HEK293 (cell line): ENCODE data around the gene PROB1.

Experiments used
- CTCF ChIA-PET: fragments of 350-600 bp; formaldehyde crosslinking; extraction: SDS; loops from one replicate; lab custom pipeline; 2021; ENCODE audit warnings: antibody characterized with exemption; lab: Yijun Ruan, JAX
- POLR2A ChIA-PET: fragments of 300-600 bp; formaldehyde crosslinking; extraction: SDS; loops from one replicate; lab custom pipeline; 2020; ENCODE audit warnings: antibody characterized with exemption, inconsistent platforms; lab: Yijun Ruan, JAX
- H3K27ac ChIP-seq: fragments of 200-500 bp; sonication (Bioruptor generic); 2 replicates; pipeline ENCODE4 v1.5.1; 2014; ENCODE audit warnings: low read depth, low read length, control low read depth, inconsistent platforms; ENCODE audit errors: extremely low read depth
- H3K36me3 ChIP-seq, 2 experiments: fragments of 200-500 bp in 1 of 2; sonication (Bioruptor generic) in 1 of 2; 1 replicate in 1 of 2; 2 replicates in 1 of 2; pipeline ENCODE4 v1.5.1; 2014 to 2017; ENCODE audit warnings: inconsistent platforms in 2 of 2, low read length in 2 of 2; ENCODE audit not compliant: control insufficient read depth in 2 of 2, insufficient read depth in 1 of 2
- H3K4me1 ChIP-seq: fragments of 200-500 bp; sonication (Bioruptor generic); 2 replicates; pipeline ENCODE4 v1.5.1; 2014; ENCODE audit warnings: mild to moderate bottlenecking, low read length, inconsistent platforms; ENCODE audit not compliant: control insufficient read depth, insufficient read depth
- H3K4me3 ChIP-seq: 2 replicates; pipeline ENCODE4 v1.5.1; 2011; ENCODE audit warnings: low read depth, mild to moderate bottlenecking, control low read depth, low read length, moderate library complexity
- H3K9me3 ChIP-seq: fragments of 200-500 bp; sonication (Bioruptor generic); 2 replicates; pipeline ENCODE4 v1.5.1; 2014; ENCODE audit warnings: low read depth, low read length, inconsistent platforms; ENCODE audit not compliant: control insufficient read depth, insufficient read depth
- KLF10 ChIP-seq: fragments of 450-650 bp; IDR thresholded peaks from 2 replicates; pipeline ENCODE4 v1.5.1; 2018; ENCODE audit warnings: missing biosample characterization, mild to moderate bottlenecking, missing genetic modification characterization
- KLF8 ChIP-seq: fragments of 450-650 bp; formaldehyde crosslinking; IDR thresholded peaks from 2 replicates; pipeline ENCODE4 v1.5.1; 2016; ENCODE audit warnings: missing biosample characterization, missing genetic modification characterization
- MEIS1 ChIP-seq: sonication (generic); formaldehyde crosslinking; IDR thresholded peaks from 2 replicates; pipeline ENCODE4 v1.8.1; 2022; ENCODE audit warnings: missing genetic modification reagents, mild to moderate bottlenecking, borderline replicate concordance
- MYNN ChIP-seq: fragments of 450-650 bp; formaldehyde crosslinking; IDR thresholded peaks from 2 replicates; pipeline ENCODE4 v1.5.1; 2016; ENCODE audit warnings: missing biosample characterization, missing genetic modification characterization, borderline replicate concordance
- MZF1 ChIP-seq: fragments of 450-650 bp; formaldehyde crosslinking; IDR thresholded peaks from 2 replicates; pipeline ENCODE4 v1.5.1; 2017; ENCODE audit warnings: missing biosample characterization, missing genetic modification characterization, borderline replicate concordance
- SCRT1 ChIP-seq: fragments of 450-650 bp; formaldehyde crosslinking; IDR thresholded peaks from 2 replicates; pipeline ENCODE4 v1.5.1; 2016; ENCODE audit warnings: missing biosample characterization, missing genetic modification characterization, borderline replicate concordance
- SCRT2 ChIP-seq: fragments of 450-650 bp; formaldehyde crosslinking; IDR thresholded peaks from 2 replicates; pipeline ENCODE4 v1.5.1; 2016; ENCODE audit warnings: missing biosample characterization, missing genetic modification characterization
- SP2 ChIP-seq: fragments of 450-650 bp; formaldehyde crosslinking; IDR thresholded peaks from 2 replicates; pipeline ENCODE4 v1.5.1; 2016; ENCODE audit warnings: missing biosample characterization, missing genetic modification characterization
- TCF7L2 ChIP-seq: IDR thresholded peaks from 2 replicates; pipeline ENCODE4 v1.6.1; 2011; ENCODE audit warnings: low read depth, mild to moderate bottlenecking, inconsistent platforms, low read length, moderate library complexity, borderline replicate concordance
- ZBTB1 ChIP-seq: fragments of 450-650 bp; formaldehyde crosslinking; IDR thresholded peaks from 2 replicates; pipeline ENCODE4 v1.5.1; 2016; ENCODE audit warnings: missing biosample characterization, missing genetic modification characterization
- ZBTB26 ChIP-seq: fragments of 450-650 bp; formaldehyde crosslinking; optimal IDR thresholded peaks from 2 replicates; pipeline ENCODE3; 2016; ENCODE audit warnings: missing biosample characterization, mild to moderate bottlenecking, missing genetic modification characterization
- ZBTB7A ChIP-seq: fragments of 450-650 bp; formaldehyde crosslinking; IDR thresholded peaks from 2 replicates; pipeline ENCODE4 v1.5.1; 2016; ENCODE audit warnings: low read depth, missing biosample characterization, missing genetic modification characterization
- ZEB2 ChIP-seq: fragments of 450-650 bp; formaldehyde crosslinking; IDR thresholded peaks from 2 replicates; pipeline ENCODE4 v1.5.1; 2016; ENCODE audit warnings: missing biosample characterization, missing genetic modification characterization
- ZNF112 ChIP-seq: fragments of 450-650 bp; formaldehyde crosslinking; IDR thresholded peaks from 2 replicates; pipeline ENCODE4 v1.5.0; 2017; ENCODE audit warnings: missing biosample characterization, missing genetic modification characterization
- ZNF311 ChIP-seq: fragments of 450-650 bp; formaldehyde crosslinking; IDR thresholded peaks from 2 replicates; pipeline ENCODE4 v1.5.1; 2017; ENCODE audit warnings: missing biosample characterization, missing genetic modification characterization, borderline replicate concordance
- ZNF324 ChIP-seq: fragments of 450-650 bp; formaldehyde crosslinking; IDR thresholded peaks from 2 replicates; pipeline ENCODE4 v1.5.1; 2016; ENCODE audit warnings: missing biosample characterization, missing genetic modification characterization
- ZNF366 ChIP-seq: fragments of 450-650 bp; formaldehyde crosslinking; conservative IDR thresholded peaks from 2 replicates; pipeline ENCODE4 v1.5.1; 2016; ENCODE audit warnings: missing biosample characterization, missing genetic modification characterization
- ZNF394 ChIP-seq: fragments of 450-650 bp; formaldehyde crosslinking; IDR thresholded peaks from 2 replicates; pipeline ENCODE4 v1.5.1; 2016; ENCODE audit warnings: missing biosample characterization, missing genetic modification characterization, mild to moderate bottlenecking, moderate library complexity, borderline replicate concordance
- ZNF530 ChIP-seq: fragments of 450-650 bp; formaldehyde crosslinking; IDR thresholded peaks from 2 replicates; pipeline ENCODE4 v1.5.1; 2016; ENCODE audit warnings: low read depth, missing biosample characterization, missing genetic modification characterization
- ZNF548 ChIP-seq: fragments of 450-650 bp; formaldehyde crosslinking; IDR thresholded peaks from 2 replicates; pipeline ENCODE4 v1.5.1; 2016; ENCODE audit warnings: missing biosample characterization, missing genetic modification characterization
- ZNF585B ChIP-seq: fragments of 450-650 bp; formaldehyde crosslinking; IDR thresholded peaks from 2 replicates; pipeline ENCODE4 v1.5.1; 2016; ENCODE audit warnings: missing biosample characterization, missing genetic modification characterization
- ZNF600 ChIP-seq: fragments of 450-650 bp; formaldehyde crosslinking; IDR thresholded peaks from 2 replicates; pipeline ENCODE4 v1.5.1; 2016; ENCODE audit warnings: missing biosample characterization, missing genetic modification characterization
- ZNF623 ChIP-seq: fragments of 450-650 bp; formaldehyde crosslinking; IDR thresholded peaks from 2 replicates; pipeline ENCODE4 v1.5.1; 2016; ENCODE audit warnings: missing biosample characterization, missing genetic modification characterization
- ZNF629 ChIP-seq: fragments of 450-650 bp; formaldehyde crosslinking; IDR thresholded peaks from 2 replicates; pipeline ENCODE4 v1.5.1; 2017; ENCODE audit warnings: missing biosample characterization, missing genetic modification characterization
- ZNF645 ChIP-seq: fragments of 450-650 bp; formaldehyde crosslinking; IDR thresholded peaks from 2 replicates; pipeline ENCODE4; 2016; ENCODE audit warnings: missing biosample characterization, missing genetic modification characterization
- TF ChIP-seq, protein P1 (sequence below): fragments of 450-650 bp; formaldehyde crosslinking; IDR thresholded peaks from 2 replicates; pipeline ENCODE4 v1.5.1; 2016; ENCODE audit warnings: missing biosample characterization, missing genetic modification characterization

PROB1 gene

DNA sequence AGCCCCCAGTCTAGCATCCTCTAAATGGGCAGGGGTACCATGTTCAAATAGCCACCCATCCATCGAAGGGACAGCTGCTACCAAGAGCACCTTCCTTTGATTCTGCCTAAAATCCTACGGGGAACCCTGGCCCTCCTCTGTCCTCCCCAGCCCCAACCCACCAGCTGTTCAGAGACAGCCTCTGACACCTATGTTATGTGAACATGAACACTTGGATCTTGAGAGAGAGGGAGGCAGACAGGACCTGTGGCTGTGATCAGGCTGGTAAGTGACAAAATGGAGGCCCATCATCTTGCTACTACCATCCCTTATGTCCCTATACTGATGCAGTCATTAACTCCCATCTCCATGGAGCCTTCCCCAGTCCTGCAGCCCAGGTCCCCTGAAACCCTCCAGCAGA, 20.0 kb downstream of the PROB1 start:
- H3K4me1 ChIP-seq = no peaks in the 10 kb centered on the region
- ChIA-PET CTCF (interaction anchor here (1.2 kb wide), 1 partner anchor 33 kb away, joined by 5 read pairs; the partner anchor contains the start of gene PAIP2), POLR2A (interaction anchor here (0.6 kb wide), 1 partner anchor 273 kb away, joined by 4 read pairs; the partner anchor contains the start of gene CXXC5)
- H3K9me3 ChIP-seq = no peaks in the 10 kb centered on the region
- no peak overlapping the region for H3K4me3 ChIP-seq
- H3K27ac ChIP-seq = no peak overlapping the region
- peaks cover 21 to 35% of the 10 kb centered on the region in 2 experiments; a peak in 2 of 3 replicates for H3K36me3 ChIP-seq
- TF ChIP-seq SCRT2 (tag by site-specific recombination) (0 out of 2 replicates have a peak, but pooled peaks have one; percentile 21), ZNF530 (tag by site-specific recombination) (no peak), SCRT1 (tag by site-specific recombination) (0 out of 2 replicates have a peak, but pooled peaks have one; percentile 25)

DNA sequence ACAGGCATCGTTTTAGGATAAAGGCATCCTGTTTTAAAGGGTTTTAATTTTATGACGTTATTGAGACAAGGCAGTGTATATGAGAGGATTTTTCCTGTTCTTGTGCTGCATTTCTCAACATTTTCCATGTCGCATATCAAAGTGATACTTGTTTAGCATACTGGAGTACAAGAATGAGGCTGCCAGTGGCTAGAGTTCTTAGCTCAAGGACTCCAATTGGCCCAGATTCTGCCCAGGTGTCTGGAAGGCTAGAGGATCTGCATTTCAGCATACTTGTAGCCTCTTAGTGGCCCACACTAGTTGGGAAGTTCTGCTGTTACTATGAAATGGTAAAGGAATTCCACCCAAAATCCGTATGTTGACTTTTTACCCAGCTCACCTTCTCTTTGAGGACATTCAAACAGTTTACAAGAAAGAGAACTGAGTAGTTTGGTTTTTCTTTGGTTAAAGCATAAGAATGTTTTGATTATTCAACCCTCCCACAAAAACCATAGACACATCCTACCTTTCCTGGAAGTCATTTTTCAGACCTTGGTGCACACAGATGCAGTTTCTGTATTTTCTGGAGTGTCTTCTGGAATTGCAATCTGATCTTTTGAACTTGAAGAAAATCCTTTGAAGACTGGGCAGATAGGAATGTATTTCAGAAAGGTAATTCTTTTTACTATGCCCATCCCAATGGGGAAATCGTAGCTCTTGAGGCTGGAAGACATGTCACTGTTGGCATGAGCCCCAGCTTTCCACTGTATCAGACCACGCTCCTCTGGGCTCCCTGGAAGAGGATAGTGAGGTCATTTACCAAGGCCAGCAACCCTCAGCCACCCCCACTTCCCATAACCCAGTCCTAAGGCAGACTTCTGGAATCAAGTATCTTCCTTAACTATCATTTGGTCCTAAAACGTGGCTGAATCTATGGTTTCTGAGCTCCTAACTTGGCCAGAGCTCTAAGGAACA, 23.1 kb downstream of the PROB1 start:
- CTCF ChIA-PET = interaction anchor here (0.7 to 1.3 kb wide), 2 partner anchors 29 to 52 kb away, joined by 3 to 4 read pairs; no protein-coding TSS in a partner anchor
- no peak overlapping the region for H3K4me3 ChIP-seq
- H3K4me1 ChIP-seq = no peaks in the 10 kb centered on the region
- H3K9me3 ChIP-seq = no peaks in the 10 kb centered on the region
- H3K36me3 ChIP-seq = peaks cover 42 to 62% of the 10 kb centered on the region in 2 experiments
- POLR2A ChIA-PET = interaction anchor here (0.6 kb wide), 1 partner anchor 80 kb away, joined by 4 read pairs; no protein-coding TSS in a partner anchor
- TF ChIP-seq ZNF324 (tag by site-specific recombination) = no peak
- TF ChIP-seq, protein P1, sequence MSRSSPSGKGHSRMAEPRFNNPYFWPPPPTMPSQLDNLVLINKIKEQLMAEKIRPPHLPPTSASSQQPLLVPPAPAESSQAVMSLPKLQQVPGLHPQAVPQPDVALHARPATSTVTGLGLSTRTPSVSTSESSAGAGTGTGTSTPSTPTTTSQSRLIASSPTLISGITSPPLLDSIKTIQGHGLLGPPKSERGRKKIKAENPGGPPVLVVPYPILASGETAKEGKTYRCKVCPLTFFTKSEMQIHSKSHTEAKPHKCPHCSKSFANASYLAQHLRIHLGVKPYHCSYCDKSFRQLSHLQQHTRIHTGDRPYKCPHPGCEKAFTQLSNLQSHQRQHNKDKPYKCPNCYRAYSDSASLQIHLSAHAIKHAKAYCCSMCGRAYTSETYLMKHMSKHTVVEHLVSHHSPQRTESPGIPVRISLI (tag by site-specific recombination) = no peak
- no peak for TF ChIP-seq ZNF311
- TF ChIP-seq ZNF548 = peak; percentile 69
- H3K27ac ChIP-seq = no peak overlapping the region

- Histone ChIP-seq H3K27ac (no peak overlapping the region), H3K36me3 (peaks cover 68 to 77% of the 10 kb centered on the region in 2 experiments), H3K4me1 (no peaks in the 10 kb centered on the region), H3K9me3 (no peaks in the 10 kb centered on the region), H3K4me3 (no peak overlapping the region)
- CTCF ChIA-PET = interaction anchor here (0.5 to 1.1 kb wide), 4 partner anchors 33 to 154 kb away, joined by 3 to 9 read pairs (median 4); no protein-coding TSS in a partner anchor
- TF ChIP-seq ZBTB26 (tag by site-specific recombination) = no peak
- TF ChIP-seq SP2 (tag by site-specific recombination) = 0 out of 2 replicates have a peak, but pooled peaks have one; percentile 6
- TF ChIP-seq ZEB2 (tag by site-specific recombination) = peak; percentile 28; the same call in 1 of the 2 replicates
- TF ChIP-seq ZBTB1 (tag by site-specific recombination) = no peak
- TF ChIP-seq TCF7L2 = no peak
- TF ChIP-seq ZNF394 (tag by site-specific recombination) = no peak
- TF ChIP-seq MYNN (tag by site-specific recombination) = no peak
- no peak for TF ChIP-seq MEIS1 (CRISPR knock-in tag)
- TF ChIP-seq ZNF600 (tag by site-specific recombination) = peak; percentile 59; the same call in 1 of the 2 replicates
- TF ChIP-seq ZNF629 (tag by site-specific recombination) = peak; percentile 71
- TF ChIP-seq KLF8 (tag by site-specific recombination) = 0 out of 2 replicates have a peak, but pooled peaks have one; percentile 25
- TF ChIP-seq MZF1 = no peak
- TF ChIP-seq ZNF324 (tag by site-specific recombination) = no peak
- TF ChIP-seq ZBTB7A = no peak
- no peak for TF ChIP-seq ZNF585B (tag by site-specific recombination)
- no peak for TF ChIP-seq KLF10
- no peak for TF ChIP-seq ZNF645 (tag by site-specific recombination)
- TF ChIP-seq ZNF366 (tag by site-specific recombination) = peak; percentile 38; the same call in 1 of the 2 replicates
- no peak for TF ChIP-seq ZNF623 (tag by site-specific recombination)
- no peak for TF ChIP-seq ZNF112
- POLR2A ChIA-PET = interaction anchor here (0.8 kb wide), 1 partner anchor 1869 kb away, joined by 5 read pairs; no protein-coding TSS in a partner anchor
Measured at GRCh38 chr5:139369181-139369580, 25.7 kb downstream of the PROB1 start.
